MM.1S (cell line): ENCODE data around the gene EIPR1.

ENCODE experiments used
- DNase-seq: peaks from one replicate; pipeline ENCODE4 v3.0.0-alpha.2; 2015
- H2AFZ ChIP-seq: fragments of 300-600 bp; sonication (generic); 2 replicates; pipeline ENCODE4 v1.6.0; 2016; ENCODE audit warnings: antibody characterized with exemption, low read length
- H3F3A ChIP-seq: fragments of 300-600 bp; sonication (generic); 2 replicates; pipeline ENCODE4 v1.6.1; 2016; ENCODE audit warnings: mild to moderate bottlenecking, antibody characterized with exemption, low read length, moderate library complexity, mixed read lengths; ENCODE audit not compliant: insufficient read depth
- H3K27ac ChIP-seq: fragments of 300-600 bp; sonication (generic); 2 replicates; pipeline ENCODE4 v1.5.1; 2016; ENCODE audit warnings: mild to moderate bottlenecking, low read length
- H3K27me3 ChIP-seq: fragments of 300-600 bp; sonication (generic); replicated peaks from 2 replicates; pipeline ENCODE4 v1.6.0; 2016; ENCODE audit warnings: low read length; ENCODE audit not compliant: insufficient read depth
- H3K36me3 ChIP-seq: fragments of 300-600 bp; sonication (generic); replicated peaks from 2 replicates; pipeline ENCODE4 v1.6.1; 2016; ENCODE audit warnings: mild to moderate bottlenecking, low read length, mixed read lengths; ENCODE audit not compliant: insufficient read depth
- H3K4me1 ChIP-seq: fragments of 300-600 bp; sonication (generic); 2 replicates; pipeline ENCODE4 v1.6.1; 2016; ENCODE audit warnings: low read length, mixed read lengths
- H3K4me2 ChIP-seq: fragments of 300-600 bp; sonication (generic); 2 replicates; pipeline ENCODE4 v1.6.0; 2016; ENCODE audit warnings: low read depth, low read length
- H3K4me3 ChIP-seq: fragments of 300-600 bp; sonication (generic); 2 replicates; pipeline ENCODE4 v1.5.1; 2016; ENCODE audit warnings: low read length, mixed read lengths
- H3K79me2 ChIP-seq: fragments of 300-600 bp; sonication (generic); 2 replicates; pipeline ENCODE4 v1.6.1; 2016; ENCODE audit warnings: mixed run types, low read length, mixed read lengths
- H3K9ac ChIP-seq: fragments of 300-600 bp; sonication (generic); 2 replicates; pipeline ENCODE4 v1.6.1; 2016; ENCODE audit warnings: low read length, mixed read lengths
- H3K9me2 ChIP-seq: fragments of 300-600 bp; sonication (generic); replicated peaks from 2 replicates; pipeline ENCODE4 v1.6.1; 2016; ENCODE audit warnings: mild to moderate bottlenecking, low read length, mixed read lengths; ENCODE audit not compliant: insufficient read depth
- H3K9me3 ChIP-seq: fragments of 300-600 bp; sonication (generic); replicated peaks from 2 replicates; pipeline ENCODE4 v1.6.1; 2016; ENCODE audit warnings: mild to moderate bottlenecking, low read length, mixed read lengths; ENCODE audit not compliant: insufficient read depth
- H4K20me1 ChIP-seq: fragments of 300-600 bp; sonication (generic); 2 replicates; pipeline ENCODE4 v1.6.1; 2016; ENCODE audit warnings: mild to moderate bottlenecking, low read length, moderate library complexity, mixed read lengths; ENCODE audit not compliant: insufficient read depth
- EZH2 ChIP-seq: fragments of 300-600 bp; sonication (generic); optimal IDR thresholded peaks from 2 replicates; pipeline ENCODE3; 2017; ENCODE audit warnings: low read depth, mild to moderate bottlenecking, antibody characterized with exemption, low read length, mixed read lengths
- EZH2phosphoT487 ChIP-seq: fragments of 300-600 bp; sonication (generic); IDR thresholded peaks from 2 replicates; pipeline ENCODE4 v1.6.1; 2018; ENCODE audit warnings: antibody characterized with exemption, low read length
- TF ChIP-seq, protein P1 (sequence below): fragments of 300-600 bp; sonication (generic); IDR thresholded peaks from 2 replicates; pipeline ENCODE4 v1.5.1; 2016; ENCODE audit warnings: antibody characterized with exemption, low read length, mixed read lengths

Gene EIPR1

DNA sequence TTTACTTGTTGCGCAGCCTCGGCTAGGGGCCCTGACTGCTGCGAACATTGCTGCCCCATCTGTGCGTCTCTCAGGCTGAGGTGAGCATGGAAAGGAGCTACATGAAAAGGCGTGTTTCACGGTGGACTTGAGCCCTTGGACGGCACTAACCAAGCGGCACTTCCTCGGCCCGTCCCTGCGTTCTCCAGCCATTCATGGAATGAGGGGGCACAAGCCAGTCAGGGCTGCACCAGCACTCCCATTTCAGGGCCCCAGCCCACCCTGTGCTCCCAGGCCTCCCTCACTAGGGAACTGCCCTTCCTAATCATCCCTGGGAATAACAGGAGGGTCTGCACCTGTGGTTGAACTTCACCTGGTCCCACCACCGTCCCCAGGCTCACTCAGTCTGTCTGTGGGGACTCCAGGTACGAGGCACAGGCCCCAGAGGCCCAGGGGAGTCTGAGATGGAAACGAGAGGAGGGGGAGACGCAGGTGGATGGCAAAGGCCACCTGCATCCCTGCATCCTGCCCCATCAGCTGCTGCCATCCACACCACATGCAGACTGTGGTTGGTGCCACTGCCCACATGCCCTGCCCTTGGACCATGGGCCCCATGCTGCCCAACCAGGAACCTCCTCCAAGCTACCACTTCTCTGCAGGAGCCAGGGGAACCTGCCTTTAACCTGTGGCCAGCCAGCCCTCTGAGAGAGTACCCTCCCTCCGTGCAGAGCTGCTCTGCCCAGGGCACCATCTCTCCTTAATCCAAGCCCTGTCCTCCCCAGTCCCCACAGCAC lies 99.7 kb downstream of the EIPR1 start:
- no peaks in the 10 kb centered on the region for H3K79me2 ChIP-seq
- H3K27me3 ChIP-seq, result no peaks in the 10 kb centered on the region
- no peaks in the 10 kb centered on the region for H3K9me3 ChIP-seq
- no peak overlapping the region for H3K4me3 ChIP-seq
- H3K27ac ChIP-seq, result no peak overlapping the region
- H3K36me3 ChIP-seq, result no peaks in the 10 kb centered on the region
- no peaks in the 10 kb centered on the region for H3F3A ChIP-seq
- no peaks in the 10 kb centered on the region for H3K9me2 ChIP-seq
- TF ChIP-seq EZH2phosphoT487 (no peak), EZH2 (no peak)
- TF ChIP-seq, protein P1, sequence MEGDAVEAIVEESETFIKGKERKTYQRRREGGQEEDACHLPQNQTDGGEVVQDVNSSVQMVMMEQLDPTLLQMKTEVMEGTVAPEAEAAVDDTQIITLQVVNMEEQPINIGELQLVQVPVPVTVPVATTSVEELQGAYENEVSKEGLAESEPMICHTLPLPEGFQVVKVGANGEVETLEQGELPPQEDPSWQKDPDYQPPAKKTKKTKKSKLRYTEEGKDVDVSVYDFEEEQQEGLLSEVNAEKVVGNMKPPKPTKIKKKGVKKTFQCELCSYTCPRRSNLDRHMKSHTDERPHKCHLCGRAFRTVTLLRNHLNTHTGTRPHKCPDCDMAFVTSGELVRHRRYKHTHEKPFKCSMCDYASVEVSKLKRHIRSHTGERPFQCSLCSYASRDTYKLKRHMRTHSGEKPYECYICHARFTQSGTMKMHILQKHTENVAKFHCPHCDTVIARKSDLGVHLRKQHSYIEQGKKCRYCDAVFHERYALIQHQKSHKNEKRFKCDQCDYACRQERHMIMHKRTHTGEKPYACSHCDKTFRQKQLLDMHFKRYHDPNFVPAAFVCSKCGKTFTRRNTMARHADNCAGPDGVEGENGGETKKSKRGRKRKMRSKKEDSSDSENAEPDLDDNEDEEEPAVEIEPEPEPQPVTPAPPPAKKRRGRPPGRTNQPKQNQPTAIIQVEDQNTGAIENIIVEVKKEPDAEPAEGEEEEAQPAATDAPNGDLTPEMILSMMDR, result no peak
- H3K4me2 ChIP-seq, result no peak overlapping the region
- no peaks in the 10 kb centered on the region for H3K4me1 ChIP-seq
- no peak overlapping the region for H2AFZ ChIP-seq
- no peak overlapping the region for H3K9ac ChIP-seq
- no peaks in the 10 kb centered on the region for H4K20me1 ChIP-seq
- DNase-seq, result no peak

DNA sequence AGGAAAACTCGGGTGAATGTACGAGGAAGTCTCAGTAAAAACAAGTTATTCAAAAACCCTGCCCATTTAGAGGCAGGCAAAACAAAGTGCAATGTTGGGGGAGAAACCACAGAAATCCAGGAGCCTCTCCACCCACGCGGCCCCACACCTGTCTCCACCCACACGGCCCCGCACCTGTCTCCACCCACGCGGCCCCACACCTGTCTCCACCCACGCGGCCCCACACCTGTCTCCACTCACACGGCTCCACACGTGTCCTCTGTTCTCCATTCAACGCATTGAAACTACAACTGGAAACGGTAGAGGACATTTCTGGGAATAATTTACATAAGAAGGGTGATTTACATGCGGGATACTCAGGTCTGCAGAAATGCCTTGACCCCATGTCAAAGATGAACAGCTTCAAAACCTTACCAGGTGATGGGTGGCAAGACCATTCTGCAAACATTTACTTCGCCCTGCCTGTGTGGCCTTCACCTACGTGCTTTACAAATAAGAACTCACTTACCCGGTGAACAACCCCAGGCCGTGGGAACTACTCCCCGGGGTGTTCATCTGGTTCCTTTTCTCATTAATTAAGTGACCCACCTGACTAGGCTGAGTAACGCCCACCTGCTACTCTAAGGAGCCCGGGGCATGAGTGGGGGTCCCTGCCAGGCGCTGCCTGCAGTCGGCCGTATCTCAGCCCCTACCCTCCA lies 100.4 kb downstream of the EIPR1 start:
- TF ChIP-seq, protein P1, result no peak
- TF ChIP-seq EZH2 (no peak), EZH2phosphoT487 (no peak)
- no peaks in the 10 kb centered on the region for H3K9me3 ChIP-seq
- no peak for DNase-seq
- H3K9me2 ChIP-seq, result no peaks in the 10 kb centered on the region
- H3F3A ChIP-seq, result no peaks in the 10 kb centered on the region
- H3K9ac ChIP-seq, result no peak overlapping the region
- no peaks in the 10 kb centered on the region for H3K27me3 ChIP-seq
- H3K4me2 ChIP-seq, result no peak overlapping the region
- H4K20me1 ChIP-seq, result no peaks in the 10 kb centered on the region
- H3K4me1 ChIP-seq, result no peaks in the 10 kb centered on the region
- no peak overlapping the region for H3K4me3 ChIP-seq
- H2AFZ ChIP-seq, result no peak overlapping the region
- H3K27ac ChIP-seq, result no peak overlapping the region
- H3K79me2 ChIP-seq, result no peaks in the 10 kb centered on the region
- H3K36me3 ChIP-seq, result no peaks in the 10 kb centered on the region

- H3F3A ChIP-seq, result no peaks in the 10 kb centered on the region
- H3K9ac ChIP-seq, result no peak overlapping the region
These were observed 104.9 kb downstream of the EIPR1 start for GRCh38 chr2:3272761-3273160.

More at GRCh38 chr2:3272761-3273160, 104.9 kb downstream of the EIPR1 start:
- Histone ChIP-seq H3K9me2 (no peaks in the 10 kb centered on the region), H3K9me3 (no peaks in the 10 kb centered on the region), H3K27me3 (no peaks in the 10 kb centered on the region), H3K4me2 (no peak overlapping the region), H3K4me3 (no peak overlapping the region), H3K36me3 (no peaks in the 10 kb centered on the region), H3K4me1 (no peaks in the 10 kb centered on the region), H2AFZ (no peak overlapping the region), H3K79me2 (no peaks in the 10 kb centered on the region), H3K27ac (no peak overlapping the region), H4K20me1 (no peaks in the 10 kb centered on the region)
- DNase-seq, result no peak
- TF ChIP-seq, protein P1, result no peak
- TF ChIP-seq EZH2phosphoT487, result no peak
- no peak for TF ChIP-seq EZH2
